HG03039 (cell line): Measurements from ENCODE around the gene ARL8B.
A peak's percentile ranks its signal among the peaks of the same experiment; 100 is the strongest.
"Not testable (repeated sequence)": the region's sequence is repeated elsewhere in the genome, so short reads cannot be mapped to it uniquely, and the experiment has no call there.

Experiments
- ATAC-seq: cut with Tn5 transposase; IDR thresholded peaks from one replicate; pipeline ENCODE4 v1.9.1; 2021; ENCODE audit warnings: mild to moderate bottlenecking, moderate library complexity; ENCODE audit not compliant: unreplicated experiment

The ARL8B gene

GRCh38 chr3:5143464-5143863 is 21.4 kb downstream of the ARL8B start:
- no peak for ATAC-seq

GRCh38 chr3:5144316-5144994 is 22.4 kb downstream of the ARL8B start:
- no peak for ATAC-seq

GRCh38 chr3:5145120-5145519 is 23.0 kb downstream of the ARL8B start:
- ATAC-seq = no peak

DNA sequence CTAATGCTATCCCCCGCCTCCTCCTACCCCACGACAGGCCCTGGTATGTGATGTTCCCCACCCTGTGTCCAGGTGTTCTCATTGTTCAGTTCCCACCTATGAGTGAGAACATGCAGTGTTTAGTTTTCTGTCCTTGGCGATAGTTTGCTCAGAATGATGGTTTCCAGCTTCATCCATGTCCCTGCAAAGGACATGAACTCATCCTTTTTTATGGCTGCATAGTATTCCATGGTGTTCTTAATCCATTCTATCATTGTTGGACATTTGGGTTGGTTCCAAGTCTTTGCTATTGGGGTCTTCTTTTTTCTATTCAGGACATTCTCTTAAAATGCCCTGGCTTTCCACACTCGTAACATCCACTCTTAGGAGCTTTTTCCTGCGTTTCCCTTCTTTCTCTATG is 25.1 kb downstream of the ARL8B start:
- ATAC-seq = not testable (repeated sequence)

DNA sequence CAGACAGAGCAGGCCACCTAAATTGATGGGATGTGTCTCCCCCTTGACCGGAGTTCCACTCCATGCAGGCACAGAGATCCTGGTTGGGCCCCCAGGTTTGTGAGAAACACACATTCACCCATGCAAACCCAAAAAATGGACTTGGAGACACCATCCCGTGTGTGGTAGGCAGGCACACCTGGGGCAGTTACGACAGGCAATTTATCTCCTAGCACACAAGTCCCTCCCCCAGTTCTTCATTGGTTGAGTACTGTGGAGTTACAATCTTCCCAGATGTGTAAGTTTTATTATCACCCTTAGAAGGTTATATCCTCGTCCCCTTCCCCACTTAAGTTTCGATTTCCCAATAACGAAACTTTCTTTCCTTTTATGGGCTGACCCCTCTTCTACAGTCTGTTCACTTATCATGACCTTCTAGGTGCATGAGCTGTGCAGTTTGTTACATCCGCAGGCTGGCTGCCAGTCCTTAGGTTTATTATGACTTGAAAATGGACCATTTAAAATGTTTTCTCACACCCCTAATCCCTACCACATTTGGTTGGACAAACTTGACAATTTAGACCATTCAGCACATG is 27.3 kb downstream of the ARL8B start:
- no peak for ATAC-seq

GRCh38 chr3:5151586-5151985 is 29.5 kb downstream of the ARL8B start:
- peak; percentile 63 for ATAC-seq

GRCh38 chr3:5153074-5153473 is 31.0 kb downstream of the ARL8B start:
- no peak for ATAC-seq

DNA sequence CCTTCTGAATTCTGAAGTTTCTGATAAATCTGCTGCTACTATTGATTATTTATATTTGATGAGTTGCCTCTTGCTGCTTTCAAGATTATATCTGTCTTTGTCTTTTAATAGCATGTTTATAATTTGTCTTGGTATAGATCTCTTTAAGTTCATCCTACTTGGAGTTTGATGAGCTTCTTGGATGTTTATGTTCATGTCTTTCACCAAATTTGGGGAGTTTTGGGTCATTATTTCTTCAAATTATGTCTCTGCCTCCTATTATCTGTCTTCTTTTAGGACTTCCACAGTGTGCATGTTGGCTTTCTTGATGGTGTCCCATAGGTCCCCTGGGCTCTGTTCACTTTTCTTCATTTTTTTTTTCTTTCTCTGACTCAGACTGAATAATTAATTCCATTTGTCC is 33.1 kb downstream of the ARL8B start:
- no peak for ATAC-seq

- no peak for ATAC-seq
Observed at GRCh38 chr3:5160321-5160720, 38.2 kb downstream of the ARL8B start.

DNA sequence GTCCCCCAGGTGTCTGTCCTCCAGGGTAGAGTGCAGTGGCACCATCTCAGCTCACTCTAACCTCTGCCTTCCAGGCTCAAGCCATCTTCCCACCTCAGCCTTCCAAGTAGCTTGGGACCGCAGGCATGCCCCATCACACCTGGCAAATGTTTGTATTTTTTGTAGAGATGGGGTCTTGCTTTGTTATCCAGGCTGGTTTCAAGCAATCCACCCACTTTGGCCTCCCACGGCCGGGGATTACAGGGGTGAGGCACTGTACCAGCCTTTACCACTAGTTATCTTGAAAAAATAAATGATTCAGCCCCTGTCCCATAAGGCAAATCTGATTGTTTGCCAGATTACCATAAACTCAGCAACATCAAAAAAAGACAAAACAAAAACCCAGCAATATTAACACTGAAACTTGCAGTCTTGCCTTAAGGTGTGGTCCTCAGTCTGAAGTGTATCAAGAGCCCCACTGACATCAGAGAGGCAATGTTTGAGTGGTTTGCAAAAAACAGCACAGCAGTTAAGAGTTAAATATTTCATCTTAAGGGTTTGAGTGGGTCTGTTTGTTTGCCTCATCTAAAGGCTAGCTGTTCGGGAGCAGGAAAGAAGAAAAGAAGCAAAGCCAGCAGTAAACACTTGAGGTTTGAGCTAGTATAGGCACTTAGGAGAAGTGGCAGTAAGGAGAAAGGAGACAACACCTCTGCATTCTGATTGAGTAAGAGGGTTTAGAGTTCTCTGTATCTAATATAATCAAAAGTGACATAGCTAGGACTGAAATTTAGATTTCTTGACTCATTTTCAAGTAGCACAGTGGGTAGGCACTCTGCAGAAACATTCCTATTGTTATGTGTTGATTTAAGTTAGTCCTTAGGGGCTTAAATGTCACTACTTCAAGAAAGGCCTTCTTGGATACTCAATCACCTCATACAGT is 39.1 kb downstream of the ARL8B start:
- ATAC-seq = no peak

GRCh38 chr3:5162102-5162501 is 40.0 kb downstream of the ARL8B start:
- no peak for ATAC-seq

DNA sequence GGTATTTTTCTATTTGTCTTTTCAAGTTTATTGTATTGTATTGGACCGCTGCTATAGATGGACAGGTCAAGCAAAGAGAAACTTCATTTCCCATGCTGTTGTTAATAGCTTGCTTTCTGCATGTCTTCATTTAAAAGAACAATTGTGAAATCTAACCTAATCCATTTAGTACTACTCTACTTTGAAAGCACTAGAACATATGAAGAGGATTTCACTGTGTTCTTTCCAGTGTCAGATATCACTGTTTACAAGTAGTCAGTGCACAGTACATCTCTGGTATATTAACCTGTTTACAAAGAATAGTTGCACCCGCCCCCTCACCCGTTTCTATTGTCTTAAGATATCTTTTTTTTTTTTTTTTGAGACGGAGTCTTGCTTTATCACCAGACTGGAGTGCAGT is 43.6 kb downstream of the ARL8B start:
- ATAC-seq = no peak

- no peak for ATAC-seq
Observed at GRCh38 chr3:5166846-5167245, 44.8 kb downstream of the ARL8B start.

GRCh38 chr3:5168110-5168509 is 46.0 kb downstream of the ARL8B start:
- no peak for ATAC-seq

- ATAC-seq = no peak
Observed at GRCh38 chr3:5169807-5170206, 47.7 kb downstream of the ARL8B start.

GRCh38 chr3:5170975-5171374 is 48.9 kb downstream of the ARL8B start:
- ATAC-seq = no peak

DNA sequence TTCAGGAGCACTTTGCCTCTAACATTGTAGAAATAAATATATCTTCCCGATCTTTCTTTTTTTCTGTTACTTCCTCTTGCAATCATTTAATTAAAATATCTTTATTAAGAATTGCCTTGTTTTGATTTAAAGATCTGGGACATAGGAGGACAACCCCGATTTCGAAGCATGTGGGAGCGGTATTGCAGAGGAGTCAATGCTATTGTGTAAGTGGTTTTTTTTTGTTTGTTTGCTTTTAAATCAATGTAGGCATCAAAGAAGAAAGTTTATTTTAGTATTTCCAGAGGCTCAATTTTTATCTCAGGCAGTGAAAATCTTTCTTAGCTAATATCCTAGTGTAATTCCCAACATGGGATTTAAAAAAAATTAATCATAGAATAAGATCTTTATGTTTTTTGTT is 49.9 kb downstream of the ARL8B start:
- no peak for ATAC-seq

DNA sequence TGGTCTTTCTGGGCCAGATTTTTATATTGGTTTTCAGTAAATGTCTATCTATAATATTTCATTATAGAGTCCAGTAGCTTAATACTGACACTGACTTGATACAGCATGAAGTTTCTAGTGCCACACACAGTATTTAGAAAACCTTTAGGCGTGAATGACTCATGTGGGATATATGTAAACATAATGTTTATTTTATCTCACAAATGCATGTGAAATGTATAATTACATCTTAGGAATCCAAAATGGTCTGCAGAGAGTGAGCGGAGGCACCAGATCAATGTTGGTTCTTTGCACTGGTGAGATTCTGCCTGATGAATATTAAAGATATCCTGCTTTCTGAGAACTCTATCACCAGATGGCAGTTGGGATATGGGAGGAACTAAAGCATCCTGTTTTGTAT is 56.9 kb downstream of the ARL8B start:
- not testable (repeated sequence) for ATAC-seq

- ATAC-seq = peak; percentile 51
Observed at GRCh38 chr3:5181469-5182141, 59.5 kb downstream of the ARL8B start.

DNA sequence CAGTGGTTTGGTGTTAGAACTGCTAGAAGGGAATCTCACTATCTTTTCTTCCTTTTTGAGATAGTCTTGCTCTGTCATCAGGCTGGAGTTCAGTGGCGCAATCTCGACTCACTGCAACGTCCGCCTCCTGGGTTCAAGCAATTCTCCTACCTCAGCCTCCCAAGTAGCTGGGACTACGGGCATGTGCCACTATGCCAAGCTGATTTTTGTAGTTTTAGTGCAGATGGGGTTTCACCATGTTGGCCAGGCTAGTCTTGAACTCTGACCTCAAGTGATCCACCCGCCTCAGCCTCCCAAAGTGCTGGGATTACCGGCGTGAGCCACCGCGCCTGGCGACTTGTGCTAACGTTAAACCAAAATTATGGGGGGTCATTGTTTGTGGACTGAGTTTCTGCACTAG is 61.6 kb downstream of the ARL8B start:
- not testable (repeated sequence) for ATAC-seq

DNA sequence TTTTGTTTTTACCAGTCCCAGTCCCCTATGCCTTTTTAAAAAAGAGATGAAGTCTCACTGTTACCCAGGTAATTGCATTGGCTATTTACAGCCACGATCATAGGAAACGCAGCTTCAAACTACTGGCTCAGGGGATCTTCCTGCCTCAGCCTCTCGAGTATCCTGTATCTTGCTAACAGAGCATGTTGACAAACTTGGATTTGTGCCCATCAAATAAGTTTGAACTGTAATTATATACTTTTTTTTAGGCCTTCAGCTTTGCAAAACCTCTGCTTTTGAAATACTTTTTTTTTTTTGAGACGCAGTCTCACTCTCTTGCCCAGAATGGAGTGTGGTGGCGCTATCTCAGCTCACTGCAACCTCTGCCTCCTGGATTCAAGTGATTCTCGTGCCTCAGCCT is 62.4 kb downstream of the ARL8B start:
- no peak for ATAC-seq
